DND-41 (cell line): Measurements from ENCODE around the gene UNC13C.
"Not testable (repeated sequence)": the region's sequence is repeated elsewhere in the genome, so short reads cannot be mapped to it uniquely, and the experiment has no call there.

Source experiments
- EZH2 ChIP-seq: IDR thresholded peaks from 3 replicates; pipeline ENCODE4 v1.6.1; 2012; ENCODE audit warnings: borderline replicate concordance, low read depth, mild to moderate bottlenecking, moderate library complexity, low read length, inconsistent platforms; ENCODE audit not compliant: severe bottlenecking
- TF ChIP-seq, protein P1 (sequence below): IDR thresholded peaks from 2 replicates; pipeline ENCODE4 v1.5.1; 2012; ENCODE audit warnings: borderline replicate concordance, low read length, moderate library complexity, mild to moderate bottlenecking; ENCODE audit not compliant: poor library complexity, severe bottlenecking; ENCODE audit errors: extremely low read depth

DNA sequence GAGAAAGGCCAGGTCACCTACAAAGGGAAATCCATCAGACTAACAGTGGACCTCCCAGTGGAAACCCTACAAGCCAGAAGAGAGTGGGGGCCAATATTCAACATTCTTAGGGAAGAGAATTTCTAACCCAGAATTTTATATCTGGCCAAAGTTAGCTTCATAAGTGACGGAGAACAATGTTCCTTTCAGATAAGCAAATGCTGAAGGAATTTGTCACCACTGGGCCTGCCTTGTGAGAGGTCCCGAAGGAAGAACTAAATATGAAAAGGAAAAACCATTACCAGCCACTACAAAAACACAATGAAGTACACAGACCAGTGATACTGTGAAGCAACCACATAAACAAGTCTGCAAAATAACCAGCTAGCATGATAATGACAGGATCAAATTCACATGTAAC is 40.6 kb upstream of the UNC13C start:
- TF ChIP-seq, protein P1, sequence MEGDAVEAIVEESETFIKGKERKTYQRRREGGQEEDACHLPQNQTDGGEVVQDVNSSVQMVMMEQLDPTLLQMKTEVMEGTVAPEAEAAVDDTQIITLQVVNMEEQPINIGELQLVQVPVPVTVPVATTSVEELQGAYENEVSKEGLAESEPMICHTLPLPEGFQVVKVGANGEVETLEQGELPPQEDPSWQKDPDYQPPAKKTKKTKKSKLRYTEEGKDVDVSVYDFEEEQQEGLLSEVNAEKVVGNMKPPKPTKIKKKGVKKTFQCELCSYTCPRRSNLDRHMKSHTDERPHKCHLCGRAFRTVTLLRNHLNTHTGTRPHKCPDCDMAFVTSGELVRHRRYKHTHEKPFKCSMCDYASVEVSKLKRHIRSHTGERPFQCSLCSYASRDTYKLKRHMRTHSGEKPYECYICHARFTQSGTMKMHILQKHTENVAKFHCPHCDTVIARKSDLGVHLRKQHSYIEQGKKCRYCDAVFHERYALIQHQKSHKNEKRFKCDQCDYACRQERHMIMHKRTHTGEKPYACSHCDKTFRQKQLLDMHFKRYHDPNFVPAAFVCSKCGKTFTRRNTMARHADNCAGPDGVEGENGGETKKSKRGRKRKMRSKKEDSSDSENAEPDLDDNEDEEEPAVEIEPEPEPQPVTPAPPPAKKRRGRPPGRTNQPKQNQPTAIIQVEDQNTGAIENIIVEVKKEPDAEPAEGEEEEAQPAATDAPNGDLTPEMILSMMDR = not testable (repeated sequence)
- TF ChIP-seq EZH2 = not testable (repeated sequence)
